ENCODE results near the gene SCUBE1.
A peak's percentile ranks its signal among the peaks of the same experiment; 100 is the strongest.

The SCUBE1 gene

GRCh38 chr22:43157874-43158546 lies 185.2 kb downstream of the SCUBE1 start:
- intact Hi-C loops (cut with micrococcal nuclease) = no loop called here
- H3K27me3 Mint-ChIP-seq = no peaks in the 10 kb centered on the region
- H3K27ac Mint-ChIP-seq = peak overlapping the region; percentile 56
- H3K4me3 Mint-ChIP-seq = no peak overlapping the region
- H3K9me3 Mint-ChIP-seq = no peaks in the 10 kb centered on the region
- H3K36me3 Mint-ChIP-seq (ENCODE audit: low read depth) = peaks cover 84% of the 10 kb centered on the region
- peaks cover 78% of the 10 kb centered on the region for H3K4me1 Mint-ChIP-seq (ENCODE audit: low read depth)

- Mint-ChIP-seq H3K27me3 (no peaks in the 10 kb centered on the region), H3K4me3 (no peak overlapping the region), H3K27ac (peak overlapping the region; percentile 82), H3K4me1 (ENCODE audit: low read depth) (peaks cover 71% of the 10 kb centered on the region), H3K9me3 (no peaks in the 10 kb centered on the region), H3K36me3 (ENCODE audit: low read depth) (peaks cover 84% of the 10 kb centered on the region)
- intact Hi-C loops (cut with micrococcal nuclease) = no loop called here
Measured at GRCh38 chr22:43156413-43156812, 186.8 kb downstream of the SCUBE1 start.

- no peak overlapping the region for H3K4me3 Mint-ChIP-seq
- H3K27ac Mint-ChIP-seq = peak overlapping the region; percentile 82
- H3K9me3 Mint-ChIP-seq = no peaks in the 10 kb centered on the region
- H3K4me1 Mint-ChIP-seq (ENCODE audit: low read depth) = peaks cover 77% of the 10 kb centered on the region
- H3K27me3 Mint-ChIP-seq = no peaks in the 10 kb centered on the region
- H3K36me3 Mint-ChIP-seq (ENCODE audit: low read depth) = peaks cover 80% of the 10 kb centered on the region
- intact Hi-C loops (cut with micrococcal nuclease) = no loop called here
Measured at GRCh38 chr22:43155789-43156188, 187.4 kb downstream of the SCUBE1 start.

GRCh38 chr22:43154887-43155536 lies 188.2 kb downstream of the SCUBE1 start:
- intact Hi-C loops (cut with micrococcal nuclease) = loop anchor here (5.0 kb wide), 1 partner anchor 32 kb away; the partner anchor contains the start of gene TTLL12

GRCh38 chr22:43153899-43154298 lies 189.3 kb downstream of the SCUBE1 start:
- peaks cover 62% of the 10 kb centered on the region for H3K36me3 Mint-ChIP-seq (ENCODE audit: low read depth)
- H3K4me1 Mint-ChIP-seq (ENCODE audit: low read depth) = peaks cover 66% of the 10 kb centered on the region
- H3K27me3 Mint-ChIP-seq = no peaks in the 10 kb centered on the region
- H3K4me3 Mint-ChIP-seq = peak overlapping the region; percentile 63
- peak overlapping the region; percentile 82 for H3K27ac Mint-ChIP-seq
- H3K9me3 Mint-ChIP-seq = no peaks in the 10 kb centered on the region
- intact Hi-C loops (cut with micrococcal nuclease) = loop anchor here (5.0 kb wide), 1 partner anchor 33 kb away; the partner anchor contains the start of gene TTLL12

More at GRCh38 chr22:43154887-43155536, 188.2 kb downstream of the SCUBE1 start:
- Mint-ChIP-seq H3K27me3 (no peaks in the 10 kb centered on the region), H3K4me1 (ENCODE audit: low read depth) (peaks cover 75% of the 10 kb centered on the region), H3K9me3 (no peaks in the 10 kb centered on the region), H3K36me3 (ENCODE audit: low read depth) (peaks cover 73% of the 10 kb centered on the region), H3K4me3 (peak overlapping the region; percentile 70), H3K27ac (peak overlapping the region; percentile 82)

GRCh38 chr22:43152357-43153071 lies 190.7 kb downstream of the SCUBE1 start:
- Mint-ChIP-seq H3K9me3 (no peaks in the 10 kb centered on the region), H3K4me3 (peak overlapping the region; percentile 92), H3K27me3 (no peaks in the 10 kb centered on the region), H3K4me1 (ENCODE audit: low read depth) (peaks cover 66% of the 10 kb centered on the region), H3K27ac (peak overlapping the region; percentile 88), H3K36me3 (ENCODE audit: low read depth) (peaks cover 49% of the 10 kb centered on the region)
- intact Hi-C loops (cut with micrococcal nuclease) = loop anchor here (5.0 kb wide), 1 partner anchor 35 kb away; the partner anchor contains the start of gene TTLL12

- Mint-ChIP-seq H3K4me3 (peak overlapping the region; percentile 92), H3K9me3 (no peaks in the 10 kb centered on the region), H3K27ac (peak overlapping the region; percentile 88), H3K36me3 (ENCODE audit: low read depth) (peaks cover 48% of the 10 kb centered on the region), H3K4me1 (ENCODE audit: low read depth) (peaks cover 66% of the 10 kb centered on the region), H3K27me3 (no peaks in the 10 kb centered on the region)
- intact Hi-C loops (cut with micrococcal nuclease) = loop anchor here (5.0 kb wide), 1 partner anchor 35 kb away; the partner anchor contains the start of gene TTLL12
Measured at GRCh38 chr22:43152003-43152356, 191.2 kb downstream of the SCUBE1 start.

- H3K4me1 Mint-ChIP-seq (ENCODE audit: low read depth) = peaks cover 65% of the 10 kb centered on the region
- H3K27me3 Mint-ChIP-seq = no peaks in the 10 kb centered on the region
- H3K36me3 Mint-ChIP-seq (ENCODE audit: low read depth) = peaks cover 43% of the 10 kb centered on the region
- H3K27ac Mint-ChIP-seq = peak within 1 kb of the TSS; percentile 88
- intact Hi-C loops (cut with micrococcal nuclease) = loop anchor here (5.0 kb wide), 1 partner anchor 36 kb away; the partner anchor contains the start of gene TTLL12
- no peaks in the 10 kb centered on the region for H3K9me3 Mint-ChIP-seq
- H3K4me3 Mint-ChIP-seq = peak within 1 kb of the TSS; percentile 92
Measured at GRCh38 chr22:43151251-43152002, 191.7 kb downstream of the SCUBE1 start, which contains the start of gene TSPO. TSPO (plus strand) TSS chr22:43151559; CDS start chr22:43159239, 7,680 bp downstream.

GRCh38 chr22:43150731-43151206 lies 192.4 kb downstream of the SCUBE1 start:
- H3K27ac Mint-ChIP-seq = peak overlapping the region; percentile 88
- intact Hi-C loops (cut with micrococcal nuclease) = loop anchor here (5.0 kb wide), 1 partner anchor 37 kb away; the partner anchor contains the start of gene TTLL12
- H3K4me1 Mint-ChIP-seq (ENCODE audit: low read depth) = peaks cover 65% of the 10 kb centered on the region
- no peaks in the 10 kb centered on the region for H3K27me3 Mint-ChIP-seq
- H3K36me3 Mint-ChIP-seq (ENCODE audit: low read depth) = peaks cover 36% of the 10 kb centered on the region
- no peaks in the 10 kb centered on the region for H3K9me3 Mint-ChIP-seq
- H3K4me3 Mint-ChIP-seq = peak overlapping the region; percentile 92

- Mint-ChIP-seq H3K4me3 (no peak overlapping the region), H3K4me1 (ENCODE audit: low read depth) (peaks cover 68% of the 10 kb centered on the region)
Measured at GRCh38 chr22:43148581-43148980, 194.6 kb downstream of the SCUBE1 start.

GRCh38 chr22:43147821-43148220 lies 195.4 kb downstream of the SCUBE1 start:
- peaks cover 71% of the 10 kb centered on the region for H3K4me1 Mint-ChIP-seq (ENCODE audit: low read depth)
- peak overlapping the region; percentile 78 for H3K27ac Mint-ChIP-seq
- no peaks in the 10 kb centered on the region for H3K27me3 Mint-ChIP-seq
- H3K9me3 Mint-ChIP-seq = no peaks in the 10 kb centered on the region
- peak overlapping the region; percentile 45 for H3K4me3 Mint-ChIP-seq
- intact Hi-C loops (cut with micrococcal nuclease) = no loop called here
- peaks cover 23% of the 10 kb centered on the region for H3K36me3 Mint-ChIP-seq (ENCODE audit: low read depth)

More at GRCh38 chr22:43148581-43148980, 194.6 kb downstream of the SCUBE1 start:
- Mint-ChIP-seq H3K27ac (peak overlapping the region; percentile 78), H3K9me3 (no peaks in the 10 kb centered on the region), H3K36me3 (ENCODE audit: low read depth) (peaks cover 22% of the 10 kb centered on the region), H3K27me3 (no peaks in the 10 kb centered on the region)
- intact Hi-C loops (cut with micrococcal nuclease) = no loop called here

Data from dendritic cell treated with granulocyte-macrophage colony-stimulating factor and Interleukin-4, amounts not matched to agents 40 ng/mL and 50 ng/mL, for 4 days (primary cell).